ENCODE measurements around the gene OST4. TPM values are rescaled to one million over a fixed set of nuclear protein-coding genes. Genes with fewer than 3 reads are reported as not detected.

OST4 gene
- total RNA-seq, 1 donor: 300 TPM

DNA sequence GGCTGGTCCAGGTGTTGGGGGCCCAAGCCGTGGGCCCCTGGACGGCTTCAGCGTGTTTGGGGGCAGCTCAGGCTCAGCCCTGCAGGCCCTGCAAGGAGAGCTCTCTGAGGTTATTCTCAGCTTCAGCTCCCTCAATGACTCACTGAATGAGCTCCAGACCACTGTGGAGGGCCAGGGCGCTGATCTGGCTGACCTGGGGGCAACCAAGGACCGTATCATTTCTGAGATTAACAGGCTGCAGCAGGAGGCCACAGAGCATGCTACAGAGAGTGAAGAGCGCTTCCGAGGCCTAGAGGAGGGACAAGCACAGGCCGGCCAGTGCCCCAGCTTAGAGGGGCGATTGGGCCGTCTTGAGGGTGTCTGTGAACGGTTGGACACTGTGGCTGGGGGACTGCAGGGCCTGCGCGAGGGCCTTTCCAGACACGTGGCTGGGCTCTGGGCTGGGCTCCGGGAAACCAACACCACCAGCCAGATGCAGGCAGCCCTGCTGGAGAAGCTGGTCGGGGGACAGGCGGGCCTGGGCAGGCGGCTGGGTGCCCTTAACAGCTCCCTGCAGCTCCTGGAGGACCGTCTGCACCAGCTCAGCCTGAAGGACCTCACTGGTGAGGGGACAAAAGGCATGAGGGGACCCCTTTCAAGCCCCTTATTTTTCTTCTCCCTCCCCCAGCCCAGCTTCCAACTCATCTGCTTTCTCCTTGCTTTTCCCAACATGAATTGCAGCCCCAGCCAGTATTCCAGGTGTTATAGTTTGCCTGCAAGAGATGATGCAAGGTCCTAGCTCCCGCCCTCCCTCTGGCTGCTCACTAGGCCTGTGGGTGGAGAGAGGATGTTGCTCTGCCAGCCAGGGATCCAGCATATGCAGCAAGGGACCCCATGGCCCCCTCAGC lies 12.2 kb upstream of the OST4 start:
- TF ChIP-seq, protein P1, sequence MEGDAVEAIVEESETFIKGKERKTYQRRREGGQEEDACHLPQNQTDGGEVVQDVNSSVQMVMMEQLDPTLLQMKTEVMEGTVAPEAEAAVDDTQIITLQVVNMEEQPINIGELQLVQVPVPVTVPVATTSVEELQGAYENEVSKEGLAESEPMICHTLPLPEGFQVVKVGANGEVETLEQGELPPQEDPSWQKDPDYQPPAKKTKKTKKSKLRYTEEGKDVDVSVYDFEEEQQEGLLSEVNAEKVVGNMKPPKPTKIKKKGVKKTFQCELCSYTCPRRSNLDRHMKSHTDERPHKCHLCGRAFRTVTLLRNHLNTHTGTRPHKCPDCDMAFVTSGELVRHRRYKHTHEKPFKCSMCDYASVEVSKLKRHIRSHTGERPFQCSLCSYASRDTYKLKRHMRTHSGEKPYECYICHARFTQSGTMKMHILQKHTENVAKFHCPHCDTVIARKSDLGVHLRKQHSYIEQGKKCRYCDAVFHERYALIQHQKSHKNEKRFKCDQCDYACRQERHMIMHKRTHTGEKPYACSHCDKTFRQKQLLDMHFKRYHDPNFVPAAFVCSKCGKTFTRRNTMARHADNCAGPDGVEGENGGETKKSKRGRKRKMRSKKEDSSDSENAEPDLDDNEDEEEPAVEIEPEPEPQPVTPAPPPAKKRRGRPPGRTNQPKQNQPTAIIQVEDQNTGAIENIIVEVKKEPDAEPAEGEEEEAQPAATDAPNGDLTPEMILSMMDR (IDR thresholded peaks at IDR 0.05; ENCODE audit: insufficient read depth, low read length): no peak
- DNase-seq (ENCODE audit: low read depth): no peak
- H3K4me3 ChIP-seq (ENCODE audit: low read depth, low read length): no peak overlapping the region

DNA sequence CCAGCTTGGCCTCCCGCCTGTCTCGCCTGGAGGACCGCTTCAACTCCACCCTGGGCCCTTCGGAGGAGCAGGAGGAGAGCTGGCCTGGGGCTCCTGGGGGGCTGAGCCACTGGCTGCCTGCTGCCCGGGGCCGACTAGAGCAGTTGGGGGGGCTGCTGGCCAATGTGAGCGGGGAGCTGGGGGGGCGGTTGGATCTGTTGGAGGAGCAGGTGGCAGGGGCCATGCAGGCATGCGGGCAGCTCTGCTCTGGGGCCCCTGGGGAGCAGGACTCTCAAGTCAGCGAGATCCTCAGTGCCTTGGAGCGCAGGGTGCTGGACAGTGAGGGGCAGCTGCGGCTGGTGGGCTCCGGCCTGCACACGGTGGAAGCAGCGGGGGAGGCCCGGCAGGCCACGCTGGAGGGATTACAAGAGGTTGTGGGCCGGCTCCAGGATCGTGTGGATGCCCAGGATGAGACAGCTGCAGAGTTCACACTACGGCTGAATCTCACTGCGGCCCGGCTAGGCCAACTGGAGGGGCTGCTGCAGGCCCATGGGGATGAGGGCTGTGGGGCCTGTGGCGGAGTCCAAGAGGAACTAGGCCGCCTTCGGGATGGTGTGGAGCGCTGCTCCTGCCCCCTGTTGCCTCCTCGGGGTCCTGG lies 11.4 kb upstream of the OST4 start:
- TF ChIP-seq, protein P1 (IDR thresholded peaks at IDR 0.05; ENCODE audit: insufficient read depth, low read length): no peak
- H3K4me3 ChIP-seq (ENCODE audit: low read depth, low read length): no peak overlapping the region
- no peak for DNase-seq (ENCODE audit: low read depth)

DNA sequence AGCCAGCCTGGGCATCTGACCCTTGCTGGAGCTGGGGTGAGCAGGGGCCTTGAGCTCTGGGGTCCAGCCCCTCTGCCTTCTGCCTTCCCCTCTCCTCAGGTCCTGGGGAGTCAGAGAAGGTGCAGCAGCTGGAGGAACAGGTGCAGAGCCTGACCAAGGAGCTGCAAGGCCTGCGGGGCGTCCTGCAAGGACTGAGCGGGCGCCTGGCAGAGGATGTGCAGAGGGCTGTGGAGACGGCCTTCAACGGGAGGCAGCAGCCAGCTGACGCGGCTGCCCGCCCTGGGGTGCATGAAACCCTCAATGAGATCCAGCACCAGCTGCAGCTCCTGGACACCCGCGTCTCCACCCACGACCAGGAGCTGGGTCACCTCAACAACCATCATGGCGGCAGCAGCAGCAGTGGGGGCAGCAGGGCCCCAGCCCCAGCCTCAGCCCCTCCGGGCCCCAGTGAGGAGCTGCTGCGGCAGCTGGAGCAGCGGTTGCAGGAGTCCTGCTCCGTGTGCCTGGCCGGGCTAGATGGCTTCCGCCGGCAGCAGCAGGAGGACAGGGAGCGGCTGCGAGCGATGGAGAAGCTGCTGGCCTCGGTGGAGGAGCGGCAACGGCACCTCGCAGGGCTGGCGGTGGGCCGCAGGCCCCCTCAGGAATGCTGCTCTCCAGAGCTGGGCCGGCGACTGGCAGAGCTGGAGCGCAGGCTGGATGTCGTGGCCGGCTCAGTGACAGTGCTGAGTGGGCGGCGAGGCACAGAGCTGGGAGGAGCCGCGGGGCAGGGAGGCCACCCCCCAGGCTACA lies 10.7 kb upstream of the OST4 start:
- DNase-seq (ENCODE audit: low read depth): no peak
- no peak overlapping the region for H3K4me3 ChIP-seq (ENCODE audit: low read depth, low read length)
- TF ChIP-seq, protein P1 (IDR thresholded peaks at IDR 0.05; ENCODE audit: insufficient read depth, low read length): no peak

DNA sequence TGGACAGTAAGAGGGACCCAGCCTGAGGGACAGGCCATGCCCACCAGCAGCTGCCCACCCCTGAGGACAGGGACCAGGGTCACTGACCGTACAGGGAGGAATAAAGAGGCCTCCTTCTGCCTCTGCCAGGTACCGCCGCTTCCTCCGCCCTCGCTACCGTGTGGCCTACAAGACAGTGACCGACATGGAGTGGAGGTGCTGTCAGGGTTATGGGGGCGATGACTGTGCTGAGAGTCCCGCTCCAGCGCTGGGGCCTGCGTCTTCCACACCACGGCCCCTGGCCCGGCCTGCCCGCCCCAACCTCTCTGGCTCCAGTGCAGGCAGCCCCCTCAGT lies 9.1 kb upstream of the OST4 start:
- no peak for DNase-seq (ENCODE audit: low read depth)
- TF ChIP-seq, protein P1 (IDR thresholded peaks at IDR 0.05; ENCODE audit: insufficient read depth, low read length): no peak

DNA sequence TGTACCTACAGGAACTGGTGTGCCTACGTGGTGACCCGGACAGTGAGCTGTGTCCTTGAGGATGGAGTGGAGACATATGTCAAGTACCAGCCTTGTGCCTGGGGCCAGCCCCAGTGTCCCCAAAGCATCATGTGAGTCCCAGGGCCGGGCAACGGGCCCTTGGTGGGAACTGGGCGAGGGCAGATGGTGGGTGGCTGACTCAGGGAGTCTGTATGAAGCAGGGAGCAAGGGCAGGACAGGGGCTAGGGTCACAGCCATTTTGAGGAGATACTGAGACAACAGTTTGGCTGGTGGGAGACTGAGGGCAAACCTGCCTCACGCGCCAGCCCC lies 8.7 kb upstream of the OST4 start:
- no peak for DNase-seq (ENCODE audit: low read depth)
- H3K4me3 ChIP-seq (ENCODE audit: low read depth, low read length): peak overlapping the region; percentile 94
- TF ChIP-seq, protein P1 (IDR thresholded peaks at IDR 0.05; ENCODE audit: insufficient read depth, low read length): no peak

More for the DNA sequence above, 9.1 kb upstream of the OST4 start:
- H3K4me3 ChIP-seq (ENCODE audit: low read depth, low read length): peak overlapping the region; percentile 94

DNA sequence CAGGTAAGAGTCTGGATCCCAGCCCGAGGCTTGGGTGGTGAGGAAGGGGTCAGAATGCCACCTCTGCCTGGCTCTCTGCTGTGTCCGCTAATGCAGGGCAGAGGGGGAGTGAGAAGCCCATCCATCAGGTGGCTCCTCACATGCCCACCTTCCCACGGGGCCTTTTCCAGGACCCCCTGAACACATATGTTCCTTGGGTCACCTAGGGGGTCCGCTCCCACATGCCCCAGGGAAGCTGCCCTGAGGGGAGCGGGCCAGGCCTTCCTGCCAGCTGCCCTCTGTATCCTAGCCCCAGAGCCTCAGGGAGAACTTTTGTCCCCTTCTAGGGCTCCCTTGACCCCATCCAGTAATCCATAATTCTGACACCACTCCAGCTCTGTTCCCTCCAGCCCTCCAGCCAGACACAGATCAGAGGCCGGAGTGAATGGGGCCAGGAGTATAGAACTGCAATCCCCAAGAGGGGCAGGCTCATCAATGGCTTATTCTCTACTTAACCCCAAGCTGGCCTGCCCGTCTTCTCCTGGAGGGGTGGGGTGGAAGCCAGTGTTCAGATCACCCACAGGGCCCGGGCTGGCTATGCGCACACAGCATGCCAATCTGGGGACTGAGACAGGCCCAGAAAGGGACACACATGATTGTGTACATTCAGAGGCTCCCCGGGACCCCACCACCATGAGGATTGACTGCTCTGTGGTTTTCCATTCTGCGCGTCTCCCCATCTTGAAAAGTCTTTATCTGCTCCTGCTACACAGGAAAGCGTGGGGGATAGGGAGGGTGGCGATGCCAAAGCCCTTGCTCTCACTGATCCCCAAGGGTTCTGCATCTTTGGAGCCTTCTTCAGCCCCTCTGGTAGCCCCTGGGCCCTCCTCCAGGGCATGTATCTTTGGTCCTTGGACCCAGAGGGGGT lies 8.0 kb upstream of the OST4 start:
- peak overlapping the region; percentile 94 for H3K4me3 ChIP-seq (ENCODE audit: low read depth, low read length)
- no peak for DNase-seq (ENCODE audit: low read depth)
- TF ChIP-seq, protein P1 (IDR thresholded peaks at IDR 0.05; ENCODE audit: insufficient read depth, low read length): no peak

All from fibroblast of the aortic adventitia (primary cell).